Central memory CD8-positive, alpha-beta T cell (primary cell): ENCODE data around the gene ABCB8.
"Not testable (repeated sequence)": the region's sequence is repeated elsewhere in the genome, so short reads cannot be mapped to it uniquely, and the experiment has no call there.

Source experiments
- ATAC-seq: fragments of 150-1000 bp; cut with Tn5 transposase; replicated peaks from 2 replicates; pipeline ENCODE4 v1.10.0; 2022; ENCODE audit warnings: mild to moderate bottlenecking, moderate FRiP score, moderate number of reproducible peaks; ENCODE audit not compliant: poor library complexity, severe bottlenecking; ENCODE audit errors: extremely low read depth
- DNase-seq, 2 donors: peaks; one replicate each; pipeline ENCODE4 v3.0.0; 2021; ENCODE audit warnings: low spot score in 2 of 2
- H3K27ac Mint-ChIP-seq: one replicate; pipeline ENCODE4 v1.8.0; 2022; ENCODE audit warnings: low read depth, mild to moderate bottlenecking, moderate library complexity, mixed read lengths
- H3K27me3 Mint-ChIP-seq: one replicate; pipeline ENCODE4 v1.8.0; 2022; ENCODE audit warnings: mixed read lengths
- H3K36me3 Mint-ChIP-seq: one replicate; pipeline ENCODE4 v1.8.0; 2022; ENCODE audit warnings: mild to moderate bottlenecking, moderate library complexity, mixed read lengths; ENCODE audit not compliant: insufficient read depth
- H3K4me1 Mint-ChIP-seq: one replicate; pipeline ENCODE4 v1.8.0; 2022; ENCODE audit warnings: mixed read lengths
- H3K4me3 Mint-ChIP-seq: one replicate; pipeline ENCODE4 v1.8.0; 2022; ENCODE audit warnings: mild to moderate bottlenecking, moderate library complexity, mixed read lengths
- H3K9me3 Mint-ChIP-seq: one replicate; pipeline ENCODE4 v1.8.0; 2022; ENCODE audit warnings: mixed read lengths

Gene ABCB8

GRCh38 chr7:151020231-151020630, 8.0 kb upstream of the ABCB8 start:
- peaks cover 9% of the 10 kb centered on the region for H3K36me3 Mint-ChIP-seq
- H3K4me1 Mint-ChIP-seq: peaks cover 30% of the 10 kb centered on the region
- H3K27ac Mint-ChIP-seq: no peak overlapping the region
- no peak for ATAC-seq
- H3K27me3 Mint-ChIP-seq: peaks cover 51% of the 10 kb centered on the region
- H3K4me3 Mint-ChIP-seq: peak overlapping the region; percentile 75
- no peaks in the 10 kb centered on the region for H3K9me3 Mint-ChIP-seq
- DNase-seq: no peak

GRCh38 chr7:151023232-151023631, 5.0 kb upstream of the ABCB8 start:
- no peak for DNase-seq
- Mint-ChIP-seq H3K36me3 (peaks cover 6% of the 10 kb centered on the region), H3K4me1 (peaks cover 22% of the 10 kb centered on the region), H3K27me3 (peaks cover 46% of the 10 kb centered on the region), H3K4me3 (no peak overlapping the region), H3K27ac (no peak overlapping the region), H3K9me3 (no peaks in the 10 kb centered on the region)
- no peak for ATAC-seq

DNA sequence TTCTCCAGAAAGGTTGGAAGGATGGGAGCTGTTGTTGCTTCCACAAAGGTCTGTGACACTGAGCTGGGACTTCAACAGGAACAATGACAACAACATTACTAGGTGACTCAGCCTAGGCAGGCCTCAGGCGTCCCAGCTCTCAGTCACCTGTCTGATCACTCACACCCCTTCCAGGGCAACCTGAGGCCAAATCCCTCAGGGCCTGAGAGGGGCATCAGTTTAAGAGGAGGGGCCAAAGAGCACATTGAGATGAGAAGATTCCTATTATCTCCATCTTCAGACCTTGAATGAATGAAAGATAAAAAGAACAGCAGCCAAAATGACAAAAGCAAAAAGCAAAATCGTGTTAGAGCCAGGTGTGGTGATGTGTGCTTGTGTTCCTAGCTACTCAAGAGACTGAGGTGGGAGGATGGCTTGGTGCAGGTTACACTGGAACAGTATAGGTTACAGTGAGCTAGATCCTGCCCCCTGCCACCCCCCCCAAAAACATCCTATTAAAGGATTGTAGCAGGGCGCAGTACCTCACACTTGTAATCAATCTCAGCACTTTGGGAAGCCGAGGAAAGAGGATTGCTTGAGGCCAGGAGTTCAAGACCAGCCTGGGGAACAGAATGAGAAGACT, 3.7 kb upstream of the ABCB8 start, which contains the start of gene ATG9B:
ATG9B (minus strand) TSS at position 60 of the 622 bp plus-strand sequence. CDS start 71 bp downstream, outside the sequence.
- no peaks in the 10 kb centered on the region for H3K9me3 Mint-ChIP-seq
- H3K4me3 Mint-ChIP-seq: no peak within 1 kb of the TSS
- no peak for DNase-seq
- peaks cover 33% of the 10 kb centered on the region for H3K27me3 Mint-ChIP-seq
- peaks cover 20% of the 10 kb centered on the region for H3K4me1 Mint-ChIP-seq
- H3K27ac Mint-ChIP-seq: peak within 1 kb of the TSS; percentile 25
- peaks cover 9% of the 10 kb centered on the region for H3K36me3 Mint-ChIP-seq
- ATAC-seq: no peak

DNA sequence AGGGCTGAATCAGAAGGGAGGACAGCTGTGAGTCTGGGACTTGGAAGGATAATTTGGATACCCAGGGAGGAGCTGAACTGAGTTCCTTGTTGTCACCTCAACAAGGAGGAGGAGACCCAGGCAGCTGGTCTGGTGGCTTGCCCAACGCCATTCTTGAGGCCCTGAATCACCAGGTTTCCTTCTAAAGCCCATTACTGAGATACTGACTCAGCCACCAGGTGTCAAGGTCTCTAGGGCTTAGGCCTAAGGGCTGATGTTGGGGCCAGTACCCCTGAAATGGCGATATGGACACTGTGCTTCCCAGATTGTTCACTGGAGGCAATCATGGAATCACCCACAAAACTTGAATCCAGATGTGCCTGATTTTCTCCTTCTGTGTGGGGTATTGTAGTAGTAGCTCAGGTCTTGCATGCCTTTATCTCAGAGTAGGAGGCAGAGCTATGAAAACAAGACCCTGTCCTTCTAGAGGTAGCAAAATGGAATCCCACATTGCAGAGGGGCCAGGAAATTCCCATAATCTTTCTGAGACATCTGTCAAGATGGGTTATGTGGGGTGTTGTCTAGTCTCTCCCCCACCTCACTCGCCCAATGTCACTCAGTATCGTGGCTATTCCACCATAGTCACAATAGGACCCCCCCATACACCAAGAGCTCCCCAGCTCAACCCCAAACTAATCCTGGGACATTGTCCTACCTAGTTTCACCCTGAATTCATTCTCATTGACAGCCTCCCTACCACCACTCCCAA, 2.2 kb upstream of the ABCB8 start:
- peaks cover 17% of the 10 kb centered on the region for H3K27me3 Mint-ChIP-seq
- ATAC-seq (no peak), DNase-seq (no peak)
- no peaks in the 10 kb centered on the region for H3K9me3 Mint-ChIP-seq
- H3K4me3 Mint-ChIP-seq: no peak overlapping the region
- peaks cover 9% of the 10 kb centered on the region for H3K36me3 Mint-ChIP-seq
- H3K4me1 Mint-ChIP-seq: peaks cover 26% of the 10 kb centered on the region
- no peak overlapping the region for H3K27ac Mint-ChIP-seq

GRCh38 chr7:151026771-151027727, 1.2 kb upstream of the ABCB8 start:
- H3K36me3 Mint-ChIP-seq, ATAC-seq, DNase-seq, H3K9me3 Mint-ChIP-seq, H3K27me3 Mint-ChIP-seq: not testable (repeated sequence)
- peak overlapping the region; percentile 85 for H3K4me3 Mint-ChIP-seq
- H3K4me1 Mint-ChIP-seq: peaks cover 36% of the 10 kb centered on the region
- peak overlapping the region; percentile 93 for H3K27ac Mint-ChIP-seq

- not testable (repeated sequence) for H3K27me3 Mint-ChIP-seq, H3K9me3 Mint-ChIP-seq, DNase-seq, H3K36me3 Mint-ChIP-seq
- ATAC-seq: peak; percentile 28
- Mint-ChIP-seq H3K27ac (peak overlapping the region; percentile 93), H3K4me1 (peaks cover 38% of the 10 kb centered on the region), H3K4me3 (peak overlapping the region; percentile 85)
Observed at GRCh38 chr7:151027728-151028130, 521 bp upstream of the ABCB8 start.

GRCh38 chr7:151028948-151029501, 775 bp downstream of the ABCB8 start:
- peaks cover 9% of the 10 kb centered on the region for H3K36me3 Mint-ChIP-seq
- H3K27me3 Mint-ChIP-seq: no peaks in the 10 kb centered on the region
- H3K4me1 Mint-ChIP-seq: peaks cover 38% of the 10 kb centered on the region
- no peak for DNase-seq
- H3K4me3 Mint-ChIP-seq: peak overlapping the region; percentile 85
- H3K9me3 Mint-ChIP-seq: no peaks in the 10 kb centered on the region
- ATAC-seq: no peak
- peak overlapping the region; percentile 93 for H3K27ac Mint-ChIP-seq

DNA sequence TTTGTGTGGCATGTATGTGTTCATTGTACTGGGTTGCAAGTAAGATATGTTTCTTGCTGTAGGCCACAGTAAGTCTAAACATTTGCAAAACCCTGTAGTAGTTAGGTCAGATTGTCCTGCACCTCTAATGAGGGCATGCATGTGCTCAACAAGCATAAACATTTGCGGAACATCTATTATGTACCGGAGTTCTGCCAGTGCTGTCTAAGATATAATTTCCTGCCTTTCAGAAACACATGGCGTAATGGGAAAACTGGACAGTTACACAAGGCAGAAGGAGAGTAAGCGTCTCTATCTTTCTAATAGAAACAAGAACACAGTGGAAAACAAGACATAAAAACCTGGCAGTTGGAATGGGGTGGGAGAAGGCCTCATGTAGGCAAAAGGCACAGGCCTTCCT, 2.8 kb downstream of the ABCB8 start:
- Mint-ChIP-seq H3K4me1 (peaks cover 38% of the 10 kb centered on the region), H3K9me3 (no peaks in the 10 kb centered on the region), H3K4me3 (no peak overlapping the region), H3K27ac (peak overlapping the region; percentile 30), H3K36me3 (peaks cover 11% of the 10 kb centered on the region), H3K27me3 (no peaks in the 10 kb centered on the region)
- ATAC-seq (no peak), DNase-seq (no peak)

DNA sequence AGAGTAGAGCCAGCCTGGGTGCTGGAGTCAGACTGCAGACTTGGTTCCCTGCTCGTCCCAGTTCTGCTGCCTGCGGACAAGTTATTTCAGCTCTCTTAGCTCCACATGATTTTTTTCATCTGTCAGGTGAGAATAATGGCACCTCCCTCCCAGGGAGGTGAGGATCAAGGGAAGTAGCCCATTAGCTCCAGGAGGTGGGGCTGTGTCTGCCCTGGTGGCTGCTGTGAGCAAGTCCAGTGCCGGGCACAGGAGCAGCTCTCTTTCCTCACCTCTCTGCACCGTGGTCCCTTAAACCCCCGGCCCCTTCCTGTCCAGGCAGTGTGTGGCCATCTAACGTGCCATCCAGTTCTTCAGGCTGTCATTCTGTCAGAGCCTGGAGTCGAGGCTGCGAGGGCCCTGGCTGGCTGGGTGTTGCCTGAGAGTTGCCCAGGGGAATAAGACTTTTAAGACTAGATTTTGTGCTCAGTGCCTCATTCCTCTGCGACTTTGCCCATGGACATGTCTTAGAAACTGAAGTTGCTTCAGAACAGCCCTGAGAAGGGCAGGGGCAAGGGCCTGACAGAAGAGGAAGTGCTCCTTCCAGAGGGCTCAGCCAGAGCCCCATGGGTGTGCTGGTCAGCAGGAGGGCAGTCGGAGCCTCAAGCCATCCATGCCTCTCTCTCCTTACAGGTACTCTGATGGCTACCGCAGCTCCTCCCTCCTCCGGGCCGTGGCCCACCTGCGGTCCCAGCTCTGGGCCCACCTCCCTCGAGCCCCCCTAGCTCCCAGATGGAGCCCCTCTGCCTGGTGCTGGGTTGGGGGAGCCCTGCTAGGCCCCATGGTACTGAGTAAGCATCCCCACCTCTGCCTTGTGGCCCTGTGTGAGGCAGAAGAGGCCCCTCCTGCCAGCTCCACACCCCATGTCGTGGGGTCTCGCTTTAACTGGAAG, 5.0 kb downstream of the ABCB8 start:
- no peak overlapping the region for H3K4me3 Mint-ChIP-seq
- no peak for ATAC-seq
- H3K36me3 Mint-ChIP-seq: peaks cover 6% of the 10 kb centered on the region
- no peak for DNase-seq
- H3K4me1 Mint-ChIP-seq: peaks cover 31% of the 10 kb centered on the region
- no peaks in the 10 kb centered on the region for H3K27me3 Mint-ChIP-seq
- H3K27ac Mint-ChIP-seq: no peak overlapping the region
- H3K9me3 Mint-ChIP-seq: no peaks in the 10 kb centered on the region

GRCh38 chr7:151033864-151034249, 5.6 kb downstream of the ABCB8 start:
- H3K4me1 Mint-ChIP-seq: peaks cover 26% of the 10 kb centered on the region

DNA sequence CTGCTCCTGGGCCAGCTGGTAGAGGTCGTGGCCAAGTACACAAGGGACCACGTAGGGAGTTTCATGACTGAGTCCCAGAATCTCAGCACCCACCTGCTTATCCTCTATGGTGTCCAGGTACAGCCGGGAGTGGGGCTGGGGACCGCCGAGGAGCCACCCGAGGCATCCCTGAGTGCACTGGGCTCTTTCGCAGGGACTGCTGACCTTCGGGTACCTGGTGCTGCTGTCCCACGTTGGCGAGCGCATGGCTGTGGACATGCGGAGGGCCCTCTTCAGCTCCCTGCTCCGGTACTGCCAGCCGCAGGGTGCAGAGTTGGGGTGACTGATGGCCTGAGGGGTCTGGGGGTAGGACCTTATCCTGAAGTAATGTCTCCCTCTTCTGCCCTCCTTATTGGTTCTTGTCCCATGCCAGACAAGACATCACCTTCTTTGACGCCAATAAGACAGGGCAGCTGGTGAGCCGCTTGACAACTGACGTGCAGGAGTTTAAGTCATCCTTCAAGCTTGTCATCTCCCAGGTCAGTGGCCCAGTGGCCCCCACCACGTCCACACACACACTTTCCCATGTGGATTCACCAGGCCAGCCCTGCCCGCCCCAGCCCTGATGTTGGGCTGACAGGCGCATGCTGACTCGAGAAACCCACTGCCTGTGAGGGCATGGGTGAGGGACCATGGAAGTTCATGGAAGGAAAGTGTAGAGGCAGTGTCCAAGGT, 6.2 kb downstream of the ABCB8 start:
- Mint-ChIP-seq H3K27ac (no peak overlapping the region), H3K36me3 (peaks cover 2% of the 10 kb centered on the region), H3K27me3 (no peaks in the 10 kb centered on the region), H3K4me1 (peaks cover 20% of the 10 kb centered on the region), H3K4me3 (no peak overlapping the region), H3K9me3 (no peaks in the 10 kb centered on the region)
- DNase-seq: no peak
- no peak for ATAC-seq

More at GRCh38 chr7:151033864-151034249, 5.6 kb downstream of the ABCB8 start:
- no peak for ATAC-seq
- no peak overlapping the region for H3K4me3 Mint-ChIP-seq
- H3K27ac Mint-ChIP-seq: no peak overlapping the region
- DNase-seq: no peak
- H3K36me3 Mint-ChIP-seq: peaks cover 2% of the 10 kb centered on the region
- H3K27me3 Mint-ChIP-seq: no peaks in the 10 kb centered on the region
- no peaks in the 10 kb centered on the region for H3K9me3 Mint-ChIP-seq
